ENCODE results near the gene KRT32. TPM values are rescaled to one million over a fixed set of nuclear protein-coding genes. Genes with fewer than 3 reads are reported as not detected.

KRT32 gene
- total and polyA plus RNA-seq, 4 donors, result not detected

DNA sequence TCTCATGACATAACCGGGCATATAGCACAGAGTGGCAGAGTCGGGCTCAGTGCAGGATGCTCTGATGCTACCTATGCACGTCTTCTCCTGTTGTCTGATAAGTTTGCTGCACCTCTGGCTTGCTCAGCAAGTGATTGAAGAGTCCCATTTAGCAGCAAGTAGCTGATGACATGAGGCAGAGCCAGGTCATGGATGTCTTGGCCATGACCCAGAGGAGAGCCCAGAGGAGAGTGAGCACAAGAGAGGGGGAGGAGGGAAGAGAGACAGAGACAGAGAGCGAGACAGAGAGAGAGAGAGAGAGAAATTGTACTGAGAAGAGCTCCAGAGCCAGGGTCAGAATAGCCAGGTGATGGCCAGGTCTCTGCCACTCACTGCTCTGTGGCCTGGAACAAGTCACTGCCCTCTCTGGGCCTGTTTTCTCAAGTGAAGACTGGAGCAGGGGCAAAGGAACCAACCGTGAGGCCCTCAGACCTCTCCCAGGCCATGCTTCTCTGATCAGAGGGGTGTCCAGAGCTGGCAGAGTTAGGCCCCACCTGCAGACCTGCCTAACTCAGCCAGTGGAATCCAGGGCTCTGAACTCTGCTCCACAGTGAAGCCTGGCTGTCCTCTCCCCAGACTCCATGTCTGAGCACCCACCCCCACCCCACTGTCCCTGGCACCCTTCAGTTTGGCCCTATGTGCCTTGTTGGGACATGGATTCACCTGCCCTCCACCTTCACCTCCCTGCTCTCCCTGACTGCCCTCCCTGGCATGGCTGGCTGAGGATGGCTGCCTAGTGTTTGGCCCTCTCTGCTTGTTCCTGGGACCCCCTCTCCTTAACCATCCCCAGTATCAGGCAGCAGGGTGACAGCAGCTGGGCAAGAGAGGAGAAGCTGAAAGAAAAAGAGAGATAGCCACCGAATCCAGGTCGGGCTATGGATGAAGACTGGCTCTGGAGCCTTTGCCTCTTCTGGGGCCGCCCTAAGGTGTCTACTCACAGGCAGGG is 18.0 kb upstream of the KRT32 start:
- TF ChIP-seq, protein P1, sequence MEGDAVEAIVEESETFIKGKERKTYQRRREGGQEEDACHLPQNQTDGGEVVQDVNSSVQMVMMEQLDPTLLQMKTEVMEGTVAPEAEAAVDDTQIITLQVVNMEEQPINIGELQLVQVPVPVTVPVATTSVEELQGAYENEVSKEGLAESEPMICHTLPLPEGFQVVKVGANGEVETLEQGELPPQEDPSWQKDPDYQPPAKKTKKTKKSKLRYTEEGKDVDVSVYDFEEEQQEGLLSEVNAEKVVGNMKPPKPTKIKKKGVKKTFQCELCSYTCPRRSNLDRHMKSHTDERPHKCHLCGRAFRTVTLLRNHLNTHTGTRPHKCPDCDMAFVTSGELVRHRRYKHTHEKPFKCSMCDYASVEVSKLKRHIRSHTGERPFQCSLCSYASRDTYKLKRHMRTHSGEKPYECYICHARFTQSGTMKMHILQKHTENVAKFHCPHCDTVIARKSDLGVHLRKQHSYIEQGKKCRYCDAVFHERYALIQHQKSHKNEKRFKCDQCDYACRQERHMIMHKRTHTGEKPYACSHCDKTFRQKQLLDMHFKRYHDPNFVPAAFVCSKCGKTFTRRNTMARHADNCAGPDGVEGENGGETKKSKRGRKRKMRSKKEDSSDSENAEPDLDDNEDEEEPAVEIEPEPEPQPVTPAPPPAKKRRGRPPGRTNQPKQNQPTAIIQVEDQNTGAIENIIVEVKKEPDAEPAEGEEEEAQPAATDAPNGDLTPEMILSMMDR (IDR thresholded peaks at IDR 0.05; ENCODE audit: control extremely low read depth, extremely low read depth), result no peak
- 84 to 91% methylated on average over 8 of the region's 8 CpGs for WGBS, 2 donors
- DNase-seq (no peak), ATAC-seq (ENCODE audit: insufficient read depth, low FRiP score) (no peak)
- Histone ChIP-seq H3K9ac (ENCODE audit: insufficient read depth in 1 of 2, low read length in 2 of 2) (no peak overlapping the region), H3K27me3 (ENCODE audit: control insufficient read depth in 3 of 3, insufficient read depth in 3 of 3, low read length in 2 of 3) (no peaks in the 10 kb centered on the region), H3K9me3 (ENCODE audit: control insufficient read depth in 4 of 4, insufficient read depth in 3 of 4, low read length in 3 of 4) (no peaks in the 10 kb centered on the region), H3K4me1 (ENCODE audit: control insufficient read depth in 5 of 5, insufficient read depth in 5 of 5, low read length in 5 of 5) (no peaks in the 10 kb centered on the region), H3K4me3 (no peak overlapping the region), H3K36me3 (ENCODE audit: control insufficient read depth in 4 of 4, insufficient read depth in 4 of 4, low read length in 4 of 4) (no peaks in the 10 kb centered on the region), H3K27ac (ENCODE audit: low read depth in 1 of 2, low read length in 1 of 2) (no peak overlapping the region)

GRCh38 chr17:41483991-41484826 is 17.0 kb upstream of the KRT32 start:
- DNase-seq (no peak), ATAC-seq (ENCODE audit: insufficient read depth, low FRiP score) (no peak)
- Histone ChIP-seq H3K27me3 (ENCODE audit: control insufficient read depth in 3 of 3, insufficient read depth in 3 of 3, low read length in 2 of 3) (no peaks in the 10 kb centered on the region), H3K36me3 (ENCODE audit: control insufficient read depth in 4 of 4, insufficient read depth in 4 of 4, low read length in 4 of 4) (no peaks in the 10 kb centered on the region), H3K27ac (ENCODE audit: low read depth in 1 of 2, low read length in 1 of 2) (no peak overlapping the region), H3K9me3 (ENCODE audit: control insufficient read depth in 4 of 4, insufficient read depth in 3 of 4, low read length in 3 of 4) (no peaks in the 10 kb centered on the region), H3K9ac (ENCODE audit: insufficient read depth in 1 of 2, low read length in 2 of 2) (no peak overlapping the region), H3K4me3 (no peak overlapping the region), H3K4me1 (ENCODE audit: control insufficient read depth in 5 of 5, insufficient read depth in 5 of 5, low read length in 5 of 5) (no peaks in the 10 kb centered on the region)
- TF ChIP-seq, protein P1 (IDR thresholded peaks at IDR 0.05; ENCODE audit: control extremely low read depth, extremely low read depth), result no peak
- 72 to 79% methylated on average over 7 of the region's 7 CpGs for WGBS, 2 donors

GRCh38 chr17:41483531-41483930 is 16.3 kb upstream of the KRT32 start:
- H3K4me3 ChIP-seq, result no peak overlapping the region
- TF ChIP-seq, protein P1 (IDR thresholded peaks at IDR 0.05; ENCODE audit: control extremely low read depth, extremely low read depth), result no peak
- no peak overlapping the region for H3K27ac ChIP-seq (ENCODE audit: low read depth in 1 of 2, low read length in 1 of 2)
- DNase-seq (no peak), ATAC-seq (ENCODE audit: insufficient read depth, low FRiP score) (no peak)
- 75 to 87% methylated on average over 9 of the region's 9 CpGs for WGBS, 2 donors
- H3K27me3 ChIP-seq (ENCODE audit: control insufficient read depth in 3 of 3, insufficient read depth in 3 of 3, low read length in 2 of 3), result no peaks in the 10 kb centered on the region
- H3K36me3 ChIP-seq (ENCODE audit: control insufficient read depth in 4 of 4, insufficient read depth in 4 of 4, low read length in 4 of 4), result no peaks in the 10 kb centered on the region
- no peaks in the 10 kb centered on the region for H3K9me3 ChIP-seq (ENCODE audit: control insufficient read depth in 4 of 4, insufficient read depth in 3 of 4, low read length in 3 of 4)
- no peak overlapping the region for H3K9ac ChIP-seq (ENCODE audit: insufficient read depth in 1 of 2, low read length in 2 of 2)
- no peaks in the 10 kb centered on the region for H3K4me1 ChIP-seq (ENCODE audit: control insufficient read depth in 5 of 5, insufficient read depth in 5 of 5, low read length in 5 of 5)
